Measurements from ENCODE around the gene NCOA7. TPM values are rescaled to one million over a fixed set of nuclear protein-coding genes. Genes with fewer than 3 reads are reported as not detected.
A peak's percentile ranks its signal among the peaks of the same experiment; 100 is the strongest.

Gene NCOA7
- total and polyA plus RNA-seq, 9 of the 15 experiments (the other 6 are each of a cell fraction or from before 2014, with no cell fraction given): 5.8 to 14.6 (median 9.3) TPM

DNA sequence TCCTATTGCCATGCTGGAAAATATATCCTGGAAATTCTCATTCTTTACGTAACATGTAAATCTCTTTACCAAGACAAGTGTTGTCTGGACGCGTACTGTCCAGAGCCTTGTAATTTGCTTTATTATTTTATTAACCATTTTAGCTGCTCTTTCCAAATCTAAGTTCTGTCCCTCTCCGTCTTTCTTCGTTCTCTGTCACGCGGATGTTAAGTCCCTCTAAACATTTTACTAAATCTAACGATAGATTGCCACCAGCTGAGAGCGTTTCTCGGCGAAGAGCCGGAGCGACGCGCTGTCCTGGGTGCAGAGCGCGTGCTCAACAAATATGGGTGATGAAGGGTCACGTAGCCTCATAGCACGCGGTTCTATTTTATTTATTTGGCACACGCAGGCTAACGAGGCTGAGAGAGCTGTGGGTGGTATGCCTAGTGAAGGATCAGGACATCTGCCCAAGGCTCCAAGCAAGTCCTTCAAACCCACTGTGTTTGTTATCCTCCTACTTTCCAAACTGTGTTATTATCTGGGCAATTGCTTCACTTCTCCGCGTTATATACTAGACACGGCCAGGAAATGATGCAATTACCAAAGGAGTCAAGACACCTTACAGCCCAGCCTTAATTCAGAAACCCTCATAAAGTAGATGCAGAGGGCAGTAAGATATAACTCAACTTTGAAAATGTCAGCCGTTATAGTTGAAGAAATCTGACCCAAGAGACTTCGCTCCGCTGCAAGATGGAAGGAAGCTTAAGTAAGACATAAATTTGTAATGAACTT, 10.0 kb upstream of the NCOA7 start (continued):
- TF ChIP-seq, protein P1, sequence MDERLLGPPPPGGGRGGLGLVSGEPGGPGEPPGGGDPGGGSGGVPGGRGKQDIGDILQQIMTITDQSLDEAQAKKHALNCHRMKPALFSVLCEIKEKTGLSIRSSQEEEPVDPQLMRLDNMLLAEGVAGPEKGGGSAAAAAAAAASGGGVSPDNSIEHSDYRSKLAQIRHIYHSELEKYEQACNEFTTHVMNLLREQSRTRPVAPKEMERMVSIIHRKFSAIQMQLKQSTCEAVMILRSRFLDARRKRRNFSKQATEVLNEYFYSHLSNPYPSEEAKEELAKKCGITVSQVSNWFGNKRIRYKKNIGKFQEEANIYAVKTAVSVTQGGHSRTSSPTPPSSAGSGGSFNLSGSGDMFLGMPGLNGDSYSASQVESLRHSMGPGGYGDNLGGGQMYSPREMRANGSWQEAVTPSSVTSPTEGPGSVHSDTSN (CRISPR knock-in tag; IDR thresholded peaks at IDR 0.05; ENCODE audit: low read depth): no peak
- TF ChIP-seq, protein P1 (tag; conservative IDR thresholded peaks at IDR 0.05; ENCODE audit: low read depth): no peak
- TF ChIP-seq ZNF384 (IDR thresholded peaks at IDR 0.05; ENCODE audit: low read depth, low read length) (no peak), HDAC1 (IDR thresholded peaks at IDR 0.05) (0 out of 4 replicates have a peak, but pooled peaks of 1 of the 2 experiments have one; percentile 23), HMGN3 (IDR thresholded peaks at IDR 0.05; ENCODE audit: borderline replicate concordance, extremely low read depth, insufficient read length, low read depth, low read length) (no peak), TAF1 (IDR thresholded peaks at IDR 0.05; ENCODE audit: control insufficient read depth, extremely low read depth, insufficient read depth, low read length, severe bottlenecking) (peak; percentile 71), ARID1B (IDR thresholded peaks at IDR 0.05) (peak; percentile 22; the same call in 1 of the 2 replicates), BACH1 (tag; IDR thresholded peaks at IDR 0.05) (peak; percentile 15; the same call in 1 of the 2 replicates), PCBP1 (IDR thresholded peaks at IDR 0.05; ENCODE audit: low read depth, low read length, poor library complexity, severe bottlenecking) (no peak), BRD9 (IDR thresholded peaks at IDR 0.05; ENCODE audit: low read depth, partially characterized antibody) (peak; percentile 73), CCAR2 (IDR thresholded peaks at IDR 0.05; ENCODE audit: low read depth, low read length) (no peak), EZH2 (IDR thresholded peaks at IDR 0.05; ENCODE audit: borderline replicate concordance, low read depth, low read length) (no peak), PHB (CRISPR knock-in tag; IDR thresholded peaks at IDR 0.05) (no peak), ZNF232 (CRISPR knock-in tag; IDR thresholded peaks at IDR 0.05) (0 out of 2 replicates have a peak, but pooled peaks have one; percentile 62), FOSL1 (tag; conservative IDR thresholded peaks at IDR 0.05) (peak; percentile 60), HDAC3 (IDR thresholded peaks at IDR 0.05; ENCODE audit: borderline replicate concordance, partially characterized antibody) (peak; percentile 55), ZNF707 (CRISPR knock-in tag; conservative IDR thresholded peaks at IDR 0.05) (no peak)
- TF ChIP-seq, protein P2, sequence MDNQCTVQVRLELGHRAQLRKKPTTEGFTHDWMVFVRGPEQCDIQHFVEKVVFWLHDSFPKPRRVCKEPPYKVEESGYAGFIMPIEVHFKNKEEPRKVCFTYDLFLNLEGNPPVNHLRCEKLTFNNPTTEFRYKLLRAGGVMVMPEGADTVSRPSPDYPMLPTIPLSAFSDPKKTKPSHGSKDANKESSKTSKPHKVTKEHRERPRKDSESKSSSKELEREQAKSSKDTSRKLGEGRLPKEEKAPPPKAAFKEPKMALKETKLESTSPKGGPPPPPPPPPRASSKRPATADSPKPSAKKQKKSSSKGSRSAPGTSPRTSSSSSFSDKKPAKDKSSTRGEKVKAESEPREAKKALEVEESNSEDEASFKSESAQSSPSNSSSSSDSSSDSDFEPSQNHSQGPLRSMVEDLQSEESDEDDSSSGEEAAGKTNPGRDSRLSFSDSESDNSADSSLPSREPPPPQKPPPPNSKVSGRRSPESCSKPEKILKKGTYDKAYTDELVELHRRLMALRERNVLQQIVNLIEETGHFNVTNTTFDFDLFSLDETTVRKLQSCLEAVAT (IDR thresholded peaks at IDR 0.05): no peak; a peak in 2 of 4 replicates
- TF ChIP-seq, protein P3, sequence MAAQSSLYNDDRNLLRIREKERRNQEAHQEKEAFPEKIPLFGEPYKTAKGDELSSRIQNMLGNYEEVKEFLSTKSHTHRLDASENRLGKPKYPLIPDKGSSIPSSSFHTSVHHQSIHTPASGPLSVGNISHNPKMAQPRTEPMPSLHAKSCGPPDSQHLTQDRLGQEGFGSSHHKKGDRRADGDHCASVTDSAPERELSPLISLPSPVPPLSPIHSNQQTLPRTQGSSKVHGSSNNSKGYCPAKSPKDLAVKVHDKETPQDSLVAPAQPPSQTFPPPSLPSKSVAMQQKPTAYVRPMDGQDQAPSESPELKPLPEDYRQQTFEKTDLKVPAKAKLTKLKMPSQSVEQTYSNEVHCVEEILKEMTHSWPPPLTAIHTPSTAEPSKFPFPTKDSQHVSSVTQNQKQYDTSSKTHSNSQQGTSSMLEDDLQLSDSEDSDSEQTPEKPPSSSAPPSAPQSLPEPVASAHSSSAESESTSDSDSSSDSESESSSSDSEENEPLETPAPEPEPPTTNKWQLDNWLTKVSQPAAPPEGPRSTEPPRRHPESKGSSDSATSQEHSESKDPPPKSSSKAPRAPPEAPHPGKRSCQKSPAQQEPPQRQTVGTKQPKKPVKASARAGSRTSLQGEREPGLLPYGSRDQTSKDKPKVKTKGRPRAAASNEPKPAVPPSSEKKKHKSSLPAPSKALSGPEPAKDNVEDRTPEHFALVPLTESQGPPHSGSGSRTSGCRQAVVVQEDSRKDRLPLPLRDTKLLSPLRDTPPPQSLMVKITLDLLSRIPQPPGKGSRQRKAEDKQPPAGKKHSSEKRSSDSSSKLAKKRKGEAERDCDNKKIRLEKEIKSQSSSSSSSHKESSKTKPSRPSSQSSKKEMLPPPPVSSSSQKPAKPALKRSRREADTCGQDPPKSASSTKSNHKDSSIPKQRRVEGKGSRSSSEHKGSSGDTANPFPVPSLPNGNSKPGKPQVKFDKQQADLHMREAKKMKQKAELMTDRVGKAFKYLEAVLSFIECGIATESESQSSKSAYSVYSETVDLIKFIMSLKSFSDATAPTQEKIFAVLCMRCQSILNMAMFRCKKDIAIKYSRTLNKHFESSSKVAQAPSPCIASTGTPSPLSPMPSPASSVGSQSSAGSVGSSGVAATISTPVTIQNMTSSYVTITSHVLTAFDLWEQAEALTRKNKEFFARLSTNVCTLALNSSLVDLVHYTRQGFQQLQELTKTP (IDR thresholded peaks at IDR 0.05; ENCODE audit: low read depth in 1 of 2, partially characterized antibody in 2 of 2): peak in 1 of 2 experiments; percentile 61
